GM12878 (cell line): ENCODE data around the gene SCRN1. TPM values are rescaled to one million over a fixed set of nuclear protein-coding genes. Genes with fewer than 3 reads are reported as not detected.

Experiments used
- polyA plus RNA-seq, 11 experiments: library from polyadenylated mRNA; depleted of rRNA in 4 of 11; unstranded in 6 of 11; stranded (reverse) in 5 of 11; fragments of >200 nt; fragmentation: Nextera tagmentation in 4 of 11; fragmentation: Illumina TruSeq in 1 of 11; extraction: Ambion mirVana in 4 of 11; extraction: Trizol in 1 of 11; gene quantifications; 1 replicate in 1 of 11; 2 replicates in 10 of 11; pipeline versions ENCODE4 v1.2.1 to v1.2.3, GENCODE V29; 2011 to 2016; ENCODE audit warnings: inconsistent platforms in 2 of 11, missing spikeins in 2 of 11, low read depth in 1 of 11
- small RNA-seq: library from RNA; depleted of rRNA; stranded (forward); fragments of <200 nt; gene quantifications from one replicate; pipeline ENCODE3, GENCODE V24; 2014
- total RNA-seq, 4 experiments: library from RNA; depleted of rRNA in 3 of 4; stranded (reverse); fragments of >200 nt in 3 of 4; fragmentation: Illumina TruSeq in 1 of 4; extraction: Trizol in 1 of 4; gene quantifications; 2 replicates each; pipeline versions ENCODE4 v1.2.1 to v1.2.3, GENCODE V29; 2013 to 2021

The SCRN1 gene
- total and polyA plus RNA-seq, 10 of the 15 experiments (the other 5 are each of a cell fraction or from before 2014, with no cell fraction given): 11.1 to 67.6 (median 41.7) TPM

Small RNAs within 50 kb of the gene (small RNA-seq; reads per million reads assigned to genes)
- gene RF01210: not detected

Other genes with a start within 250 kb of the SCRN1 start
- gene WIPF3, start 183.3 kb downstream of the SCRN1 start, total RNA-seq (2014; rRNA removed): not detected in 2 replicates
- gene WIPF3, start 183.3 kb downstream of the SCRN1 start, total RNA-seq (2014; rRNA removed; fragmentation: Illumina TruSeq; extraction: Trizol): not detected in 2 replicates
- gene WIPF3, start 183.3 kb downstream of the SCRN1 start, total RNA-seq (2021): 0.05 TPM in 1 of 2 replicates, not detected in the other
- gene WIPF3, start 183.3 kb downstream of the SCRN1 start, polyA plus RNA-seq (2011; rRNA removed): not detected in 2 replicates
- not detected in 2 replicates for gene WIPF3, start 183.3 kb downstream of the SCRN1 start, polyA plus RNA-seq (2014; fragmentation: Illumina TruSeq; extraction: Trizol)
- not detected for gene WIPF3, start 183.3 kb downstream of the SCRN1 start, polyA plus RNA-seq (2014; fragmentation: Nextera tagmentation; extraction: Ambion mirVana)
- gene WIPF3, start 183.3 kb downstream of the SCRN1 start, polyA plus RNA-seq (2014; rRNA removed): not detected in 2 replicates
- under 1 TPM in 1 of 2 experiments, not detected in 1; 0.03 TPM for gene WIPF3, start 183.3 kb downstream of the SCRN1 start, polyA plus RNA-seq (2016; fragmentation: Nextera tagmentation; extraction: Ambion mirVana)
- 4.2 and 6.2 TPM in 2 replicates for gene FKBP14, start 36.9 kb upstream of the SCRN1 start, total RNA-seq (2014; rRNA removed)
- 6.8 and 8.5 TPM in 2 replicates for gene FKBP14, start 36.9 kb upstream of the SCRN1 start, total RNA-seq (2014; rRNA removed; fragmentation: Illumina TruSeq; extraction: Trizol)
- gene FKBP14, start 36.9 kb upstream of the SCRN1 start, total RNA-seq (2021): 3.0 and 5.1 TPM in 2 replicates
- gene FKBP14, start 36.9 kb upstream of the SCRN1 start, polyA plus RNA-seq (2011; rRNA removed): 8.2 and 15.7 TPM in 2 replicates
- 8.9 and 11.8 TPM in 2 replicates for gene FKBP14, start 36.9 kb upstream of the SCRN1 start, polyA plus RNA-seq (2014; fragmentation: Illumina TruSeq; extraction: Trizol)
- 1 to 10 TPM; 2.7 to 3.7 TPM for gene FKBP14, start 36.9 kb upstream of the SCRN1 start, polyA plus RNA-seq (2014; fragmentation: Nextera tagmentation; extraction: Ambion mirVana)
- 6.9 and 7.8 TPM in 2 replicates for gene FKBP14, start 36.9 kb upstream of the SCRN1 start, polyA plus RNA-seq (2014; rRNA removed)
- gene FKBP14, start 36.9 kb upstream of the SCRN1 start, polyA plus RNA-seq (2016; fragmentation: Nextera tagmentation; extraction: Ambion mirVana): 1 to 10 TPM; 3.5 to 6.0 TPM
- 5.3 and 5.4 TPM in 2 replicates for gene PLEKHA8, start 38.6 kb upstream of the SCRN1 start, total RNA-seq (2014; rRNA removed)
- 5.6 and 6.0 TPM in 2 replicates for gene PLEKHA8, start 38.6 kb upstream of the SCRN1 start, total RNA-seq (2014; rRNA removed; fragmentation: Illumina TruSeq; extraction: Trizol)
- gene PLEKHA8, start 38.6 kb upstream of the SCRN1 start, total RNA-seq (2021): 7.1 and 7.6 TPM in 2 replicates
- gene PLEKHA8, start 38.6 kb upstream of the SCRN1 start, polyA plus RNA-seq (2011; rRNA removed): 13.2 and 16.5 TPM in 2 replicates
- 5.1 and 6.1 TPM in 2 replicates for gene PLEKHA8, start 38.6 kb upstream of the SCRN1 start, polyA plus RNA-seq (2014; fragmentation: Illumina TruSeq; extraction: Trizol)
- gene PLEKHA8, start 38.6 kb upstream of the SCRN1 start, polyA plus RNA-seq (2014; fragmentation: Nextera tagmentation; extraction: Ambion mirVana): 1 to 10 TPM; 1.1 to 1.7 TPM
- 3.5 and 3.7 TPM in 2 replicates for gene PLEKHA8, start 38.6 kb upstream of the SCRN1 start, polyA plus RNA-seq (2014; rRNA removed)
- gene PLEKHA8, start 38.6 kb upstream of the SCRN1 start, polyA plus RNA-seq (2016; fragmentation: Nextera tagmentation; extraction: Ambion mirVana): 1 to 10 TPM; 6.3 to 8.3 TPM
- 2.7 and 5.0 TPM in 2 replicates for gene MTURN, start 145.2 kb upstream of the SCRN1 start, total RNA-seq (2014; rRNA removed)
- 3.3 and 3.4 TPM in 2 replicates for gene MTURN, start 145.2 kb upstream of the SCRN1 start, total RNA-seq (2014; rRNA removed; fragmentation: Illumina TruSeq; extraction: Trizol)
- gene MTURN, start 145.2 kb upstream of the SCRN1 start, total RNA-seq (2021): 4.3 and 4.7 TPM in 2 replicates
- 3.4 and 3.8 TPM in 2 replicates for gene MTURN, start 145.2 kb upstream of the SCRN1 start, polyA plus RNA-seq (2011; rRNA removed)
- gene MTURN, start 145.2 kb upstream of the SCRN1 start, polyA plus RNA-seq (2014; fragmentation: Illumina TruSeq; extraction: Trizol): 3.3 and 3.8 TPM in 2 replicates
- gene MTURN, start 145.2 kb upstream of the SCRN1 start, polyA plus RNA-seq (2014; fragmentation: Nextera tagmentation; extraction: Ambion mirVana): under 1 TPM; 0.52 to 0.77 TPM
- 3.0 and 3.3 TPM in 2 replicates for gene MTURN, start 145.2 kb upstream of the SCRN1 start, polyA plus RNA-seq (2014; rRNA removed)
- gene MTURN, start 145.2 kb upstream of the SCRN1 start, polyA plus RNA-seq (2016; fragmentation: Nextera tagmentation; extraction: Ambion mirVana): 1 to 10 TPM in 1 of 2 experiments, under 1 TPM in 1; 0.52 to 1.9 TPM